NCI-H524 treated with DMSO at 0.1 percent for 48 hours (cell line): Measurements from ENCODE around the gene TTYH3.
"Not testable (repeated sequence)": the region's sequence is repeated elsewhere in the genome, so short reads cannot be mapped to it uniquely, and the experiment has no call there.

Source experiments
- DNase-seq: peaks from one replicate; lab custom pipeline; 2025; lab: John Stamatoyannopoulos, UW

The TTYH3 gene

GRCh38 chr7:2631946-2632732 lies at the start of gene TTYH3:
TSS of gene TTYH3 (plus strand) at chr7:2631986. CDS start at chr7:2632156, 170 bp downstream.
- no peak for DNase-seq

DNA sequence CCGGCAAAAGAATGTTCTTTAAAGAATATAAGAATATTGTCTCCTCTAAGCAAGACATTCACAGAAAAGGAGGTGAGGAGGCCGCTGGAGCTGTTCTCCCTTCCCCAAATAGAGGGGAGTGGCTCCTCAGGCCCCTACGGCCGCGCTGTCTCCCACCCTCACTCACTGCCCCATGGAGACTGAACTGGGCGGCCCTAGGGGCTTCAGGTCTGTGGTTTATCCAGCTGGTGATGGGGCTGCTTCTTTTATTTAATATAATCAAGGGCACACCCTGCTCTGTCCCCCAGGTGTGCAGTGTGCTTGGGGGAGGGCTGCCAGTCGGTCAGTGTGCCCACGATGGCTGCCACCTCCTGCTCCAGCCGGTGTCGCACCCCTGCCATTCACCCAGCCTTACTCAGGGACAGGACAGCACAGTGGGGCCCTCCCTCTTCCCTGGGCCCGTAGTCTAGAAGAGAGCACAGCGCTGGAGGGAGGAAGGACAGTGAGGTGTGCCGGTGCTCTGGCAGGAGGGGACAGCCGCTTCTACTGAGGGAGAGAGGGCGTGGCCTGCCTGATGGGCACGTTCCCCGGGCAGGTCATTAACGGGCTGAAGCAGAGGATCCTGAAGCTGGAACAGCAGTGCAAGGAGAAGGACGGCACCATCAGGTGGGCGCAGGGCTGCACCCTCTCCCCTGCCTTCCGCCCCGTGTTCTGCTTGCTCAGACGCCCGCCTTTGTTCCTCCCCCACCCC lies 49.6 kb upstream of the TTYH3 start:
- no peak for DNase-seq

DNA sequence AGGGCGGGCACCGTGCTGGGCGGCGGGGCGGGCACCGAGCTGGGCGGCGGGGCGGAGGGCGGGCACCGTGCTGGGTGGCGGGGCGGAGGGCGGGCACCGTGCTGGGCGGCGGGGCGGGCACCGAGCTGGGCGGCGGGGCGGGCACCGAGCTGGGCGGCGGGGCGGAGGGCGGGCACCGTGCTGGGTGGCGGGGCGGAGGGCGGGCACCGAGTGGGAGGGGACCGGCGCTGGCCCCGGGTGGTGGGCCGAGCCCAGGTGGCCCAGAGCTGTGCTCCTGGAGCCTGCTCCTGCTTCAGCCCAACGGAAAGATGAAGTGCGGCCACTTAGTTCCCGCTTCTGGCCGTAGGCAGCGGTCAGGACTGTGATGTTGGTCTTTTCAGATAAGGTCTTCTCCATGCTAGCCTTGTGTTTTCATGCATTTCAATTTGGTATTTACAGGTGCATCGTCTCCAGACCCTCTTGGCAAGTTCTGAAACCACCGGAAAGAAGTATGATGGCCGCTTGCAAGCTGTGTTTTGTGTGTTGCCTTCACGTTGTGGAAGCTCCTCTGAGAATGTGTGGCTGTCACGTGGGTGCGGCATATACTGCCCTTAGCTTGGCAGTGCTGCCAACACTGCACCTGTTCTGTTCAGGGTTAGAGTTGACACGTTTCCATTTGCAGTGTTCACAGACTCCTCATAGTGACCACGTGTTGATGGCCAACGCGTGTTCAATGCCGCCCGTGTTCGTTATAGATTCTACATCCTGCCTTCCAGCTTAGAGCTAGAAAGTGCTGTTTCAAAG lies 47.8 kb upstream of the TTYH3 start:
- no peak for DNase-seq

DNA sequence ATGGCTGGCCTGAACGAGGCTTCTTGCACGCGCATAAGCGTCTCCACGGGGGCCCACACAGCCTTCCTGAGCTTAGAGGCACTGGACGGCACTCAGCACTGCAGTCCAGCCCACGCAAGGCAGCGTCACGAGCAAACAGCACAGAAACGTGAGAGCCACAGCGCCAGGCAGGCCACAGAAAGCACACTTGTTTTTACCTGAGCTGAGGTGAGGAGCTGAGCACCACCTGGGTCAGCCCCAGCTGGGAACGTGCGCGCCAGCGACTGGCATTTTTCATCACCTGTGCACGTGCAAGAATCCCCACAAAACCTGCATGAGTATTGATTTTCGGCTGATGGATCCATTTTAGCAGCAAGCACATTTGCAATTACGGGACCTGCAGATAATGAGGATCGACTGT lies 46.3 kb upstream of the TTYH3 start:
- DNase-seq: no peak

- no peak for DNase-seq
Measured at GRCh38 chr7:2586326-2587020, 45.3 kb upstream of the TTYH3 start.

DNA sequence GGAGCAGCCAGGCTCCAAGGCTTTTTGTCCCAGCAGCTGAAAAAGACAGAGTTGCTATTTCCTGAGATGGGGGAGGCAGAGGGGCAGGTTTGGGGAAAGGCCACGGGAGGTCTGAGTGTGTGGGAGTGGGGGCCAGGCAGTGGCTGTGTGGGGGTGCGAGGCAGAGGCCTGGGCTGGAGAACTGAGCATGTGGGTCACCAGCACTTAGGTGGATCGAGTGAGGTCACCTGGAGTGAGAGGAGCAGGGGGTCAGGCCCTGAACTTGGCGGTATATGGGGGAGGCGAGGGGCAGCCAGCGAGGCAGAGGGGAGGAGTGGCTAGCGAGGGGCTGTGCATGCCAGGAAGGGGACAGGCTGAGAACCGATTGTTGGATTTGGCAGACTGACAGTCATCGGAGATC lies 44.7 kb upstream of the TTYH3 start:
- DNase-seq: no peak

- no peak for DNase-seq
Measured at GRCh38 chr7:2587778-2588177, 44.0 kb upstream of the TTYH3 start.

GRCh38 chr7:2589341-2589740 lies 42.4 kb upstream of the TTYH3 start:
- no peak for DNase-seq

- not testable (repeated sequence) for DNase-seq
Measured at GRCh38 chr7:2589941-2590340, 41.8 kb upstream of the TTYH3 start.

GRCh38 chr7:2592375-2592865 lies 39.4 kb upstream of the TTYH3 start:
- no peak for DNase-seq

DNA sequence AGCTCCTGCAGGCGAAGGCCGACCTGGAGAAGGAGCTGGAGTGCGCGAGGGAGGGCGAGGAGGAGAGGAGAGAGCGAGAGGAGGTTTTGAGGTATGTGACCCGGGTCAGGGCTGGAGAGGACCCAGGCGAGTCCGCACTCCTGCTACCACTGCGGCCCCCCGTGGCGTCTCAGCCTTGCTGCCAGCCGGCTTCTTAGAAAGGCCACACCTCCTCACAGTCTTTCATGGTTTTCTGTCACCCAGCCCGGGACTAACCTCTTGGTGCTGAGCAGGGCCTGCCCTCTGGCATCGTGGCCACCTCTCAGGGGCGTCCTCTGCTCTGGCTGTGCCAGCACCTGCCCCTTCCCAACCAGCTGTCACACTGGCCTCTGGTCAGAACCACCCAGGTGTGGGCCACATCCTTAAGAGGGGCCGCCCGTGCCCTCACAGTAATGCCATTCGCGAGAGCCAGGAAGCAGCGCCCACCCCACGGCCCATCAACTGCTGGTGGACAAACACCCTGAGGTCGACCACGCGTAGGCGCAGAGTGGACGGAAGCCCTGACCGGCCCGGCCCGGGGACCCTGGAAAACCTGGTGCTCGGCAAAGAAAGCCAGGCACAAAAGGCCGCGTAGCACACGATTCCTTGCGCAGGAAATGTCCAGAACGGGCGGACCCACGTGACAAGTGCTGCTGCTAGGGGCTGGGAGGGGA lies 38.6 kb upstream of the TTYH3 start:
- no peak for DNase-seq

- no peak for DNase-seq
Measured at GRCh38 chr7:2594599-2594998, 37.2 kb upstream of the TTYH3 start.

DNA sequence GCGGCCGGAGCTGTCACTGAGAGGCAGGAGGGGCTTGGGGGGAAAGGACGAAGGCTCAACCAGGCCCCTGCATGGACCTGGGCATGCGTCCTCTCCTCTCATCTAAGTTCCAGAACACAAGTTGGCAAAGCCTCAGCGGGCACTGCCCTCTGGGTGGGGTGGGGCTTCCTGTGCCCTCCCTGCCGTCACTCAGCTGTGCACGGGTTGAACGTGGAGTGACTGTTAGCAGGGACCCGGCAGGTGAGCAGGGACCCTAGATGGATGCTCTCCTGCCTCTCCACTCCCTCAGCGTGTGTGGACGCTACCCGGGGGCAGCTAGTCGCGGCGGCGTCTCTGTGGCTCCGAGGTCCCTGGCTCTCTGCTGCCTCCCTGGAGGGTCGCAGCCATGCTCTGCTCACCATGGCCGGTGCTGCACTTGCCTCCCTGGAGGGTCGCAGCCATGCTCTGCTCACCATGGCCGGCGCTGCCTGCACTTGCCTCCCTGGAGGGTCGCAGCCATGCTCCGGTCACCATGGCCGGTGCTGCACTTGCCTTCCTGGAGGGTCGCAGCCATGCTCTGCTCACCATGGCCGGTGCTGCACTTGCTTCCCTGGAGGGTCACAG lies 36.4 kb upstream of the TTYH3 start:
- DNase-seq: no peak

GRCh38 chr7:2596464-2597272 lies 35.1 kb upstream of the TTYH3 start:
- DNase-seq: no peak

- no peak for DNase-seq
Measured at GRCh38 chr7:2597273-2597640, 34.5 kb upstream of the TTYH3 start.

DNA sequence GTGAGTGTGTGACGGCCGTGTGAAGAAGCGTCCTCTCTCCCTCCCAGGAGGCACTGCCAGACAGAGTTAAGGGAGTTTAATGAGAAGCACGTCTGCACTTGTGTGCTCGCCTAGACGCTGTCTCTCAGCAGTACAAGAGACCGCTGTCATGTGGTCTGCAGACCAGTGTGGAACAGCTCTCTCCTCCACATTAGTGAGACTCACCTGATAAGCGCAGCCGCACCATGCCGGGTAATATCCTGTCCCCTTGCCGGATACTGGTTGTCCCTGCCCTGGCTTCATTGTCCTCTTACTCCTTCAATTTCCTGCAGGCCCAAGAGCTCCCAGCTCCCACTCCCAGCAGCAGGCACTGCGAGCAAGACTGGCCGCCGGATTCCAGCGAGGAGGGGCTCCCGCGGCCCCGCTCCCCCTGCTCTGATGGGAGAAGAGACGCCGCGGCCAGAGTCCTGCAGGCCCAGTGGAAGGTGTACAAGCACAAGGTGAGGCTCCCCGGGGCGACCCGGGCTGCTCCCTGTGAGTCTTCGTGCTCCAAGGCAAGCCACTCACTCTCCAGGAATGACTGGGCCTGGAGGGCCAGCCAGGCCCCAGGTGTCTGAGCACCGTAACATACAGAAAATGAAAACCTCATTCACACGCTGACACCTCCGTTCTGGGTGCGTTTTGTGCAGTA lies 33.5 kb upstream of the TTYH3 start:
- DNase-seq: no peak

- no peak for DNase-seq
Measured at GRCh38 chr7:2601065-2601464, 30.7 kb upstream of the TTYH3 start.

- DNase-seq: no peak
Measured at GRCh38 chr7:2601907-2602306, 29.9 kb upstream of the TTYH3 start.

DNA sequence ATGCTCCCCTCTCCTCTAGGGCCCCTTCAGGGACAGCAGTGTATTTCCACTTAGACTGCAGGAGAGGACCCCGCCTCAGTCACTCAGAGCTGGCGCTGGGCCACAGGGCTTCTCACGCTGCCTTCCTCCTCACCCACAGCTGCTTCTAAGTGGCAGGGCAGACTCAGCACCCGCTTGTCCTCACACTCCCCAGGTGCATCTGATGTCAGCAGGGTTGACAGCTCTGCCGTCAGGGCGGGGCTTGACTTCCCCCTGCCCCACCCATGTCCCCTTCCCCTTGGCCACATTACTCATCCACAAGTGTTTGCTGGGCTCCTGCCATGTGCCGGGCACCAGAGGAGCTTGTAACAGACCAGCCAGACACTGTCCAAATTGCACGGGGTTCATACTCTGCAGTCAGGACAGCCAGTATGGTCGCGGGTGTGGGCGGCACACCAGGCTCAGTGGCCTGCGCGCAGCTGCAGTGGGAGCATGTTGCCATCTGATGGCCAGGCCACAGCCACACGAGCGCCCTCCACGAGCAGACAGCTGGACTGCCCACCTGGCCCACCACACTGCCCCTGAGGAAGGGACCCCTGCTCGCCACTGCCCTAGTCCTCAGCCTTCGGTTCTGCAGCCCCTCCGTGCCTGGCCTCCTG lies 29.3 kb upstream of the TTYH3 start:
- no peak for DNase-seq
